ENCODE data around the gene ARMCX6. TPM values are rescaled to one million over a fixed set of nuclear protein-coding genes. Genes with fewer than 3 reads are reported as not detected.

The ARMCX6 gene
- total and polyA plus RNA-seq, 2 of the 8 experiments (the other 6 are each of a cell fraction or from before 2014, with no cell fraction given): 24.9 to 40.0 TPM

Small RNA genes lying within 50 kb of the gene (small RNA-seq; reads per million reads assigned to genes)
- gene RNU6-30P (ENCODE audit: insufficient read depth): not detected

Other genes starting within 250 kb of the ARMCX6 start
- 0.20 TPM in 1 of 2 replicates, not detected in the other for gene BTK, start 231.8 kb downstream of the ARMCX6 start, total RNA-seq (2021; fragmentation: NEBNext Ultra II Directional; extraction: Animal tissue kit (Norgen Biotek cat#: 25700))
- gene BTK, start 231.8 kb downstream of the ARMCX6 start, polyA plus RNA-seq (2011; rRNA removed): 0.03 and 0.06 TPM in 2 replicates
- gene RPL36A, start 227.0 kb downstream of the ARMCX6 start, total RNA-seq (2021; fragmentation: NEBNext Ultra II Directional; extraction: Animal tissue kit (Norgen Biotek cat#: 25700)): 271 and 309 TPM in 2 replicates
- gene RPL36A, start 227.0 kb downstream of the ARMCX6 start, polyA plus RNA-seq (2011; rRNA removed): 985 and 1,587 TPM in 2 replicates
- 39.2 and 47.3 TPM in 2 replicates for gene GLA, start 210.1 kb downstream of the ARMCX6 start, total RNA-seq (2021; fragmentation: NEBNext Ultra II Directional; extraction: Animal tissue kit (Norgen Biotek cat#: 25700))
- 21.9 and 33.6 TPM in 2 replicates for gene GLA, start 210.1 kb downstream of the ARMCX6 start, polyA plus RNA-seq (2011; rRNA removed)
- gene HNRNPH2, start 209.8 kb downstream of the ARMCX6 start, total RNA-seq (2021; fragmentation: NEBNext Ultra II Directional; extraction: Animal tissue kit (Norgen Biotek cat#: 25700)): 62.6 and 66.7 TPM in 2 replicates
- 14.7 and 27.7 TPM in 2 replicates for gene HNRNPH2, start 209.8 kb downstream of the ARMCX6 start, polyA plus RNA-seq (2011; rRNA removed)
- gene ARMCX4, start 132.5 kb downstream of the ARMCX6 start, total RNA-seq (2021; fragmentation: NEBNext Ultra II Directional; extraction: Animal tissue kit (Norgen Biotek cat#: 25700)): 14.5 and 15.4 TPM in 2 replicates
- 3.2 and 3.7 TPM in 2 replicates for gene ARMCX4, start 132.5 kb downstream of the ARMCX6 start, polyA plus RNA-seq (2011; rRNA removed)
- 29.1 and 29.2 TPM in 2 replicates for gene ARMCX1, start 67.5 kb downstream of the ARMCX6 start, total RNA-seq (2021; fragmentation: NEBNext Ultra II Directional; extraction: Animal tissue kit (Norgen Biotek cat#: 25700))
- gene ARMCX1, start 67.5 kb downstream of the ARMCX6 start, polyA plus RNA-seq (2011; rRNA removed): 9.8 and 12.5 TPM in 2 replicates
- 19.5 and 20.3 TPM in 2 replicates for gene ARMCX3, start 5.2 kb upstream of the ARMCX6 start, total RNA-seq (2021; fragmentation: NEBNext Ultra II Directional; extraction: Animal tissue kit (Norgen Biotek cat#: 25700))
- gene ARMCX3, start 5.2 kb upstream of the ARMCX6 start, polyA plus RNA-seq (2011; rRNA removed): 7.4 and 7.6 TPM in 2 replicates
- gene ARMCX2, start 41.9 kb upstream of the ARMCX6 start, total RNA-seq (2021; fragmentation: NEBNext Ultra II Directional; extraction: Animal tissue kit (Norgen Biotek cat#: 25700)): 110 and 113 TPM in 2 replicates
- gene ARMCX2, start 41.9 kb upstream of the ARMCX6 start, polyA plus RNA-seq (2011; rRNA removed): 39.7 and 39.9 TPM in 2 replicates